GM21576 (cell line): ENCODE data around the gene IL17C.
"Not testable (repeated sequence)": the region's sequence is repeated elsewhere in the genome, so short reads cannot be mapped to it uniquely, and the experiment has no call there.

ENCODE experiments used
- ATAC-seq: cut with Tn5 transposase; IDR thresholded peaks from one replicate; pipeline ENCODE4 v1.9.1; 2021; ENCODE audit warnings: mild to moderate bottlenecking, moderate library complexity; ENCODE audit not compliant: unreplicated experiment

The IL17C gene

DNA sequence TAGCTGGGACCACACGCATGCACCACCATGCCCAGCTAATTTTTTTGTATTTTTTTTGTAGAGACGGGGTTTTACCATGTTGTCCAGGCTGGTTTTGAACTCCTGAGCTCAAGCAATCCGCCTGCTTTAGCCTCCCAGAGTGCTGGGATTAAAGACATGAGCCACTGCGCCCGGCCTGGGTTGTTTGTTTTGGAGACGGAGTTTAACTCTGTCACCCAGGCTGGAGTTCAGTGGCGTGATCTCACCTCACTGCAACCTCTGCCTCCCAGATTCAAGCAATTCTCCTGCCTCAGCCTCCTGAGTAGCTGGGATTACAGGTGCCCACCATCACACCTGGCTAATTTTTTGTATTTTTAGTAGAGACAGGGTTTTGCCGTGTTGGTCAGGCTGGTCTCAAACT, 28.9 kb upstream of the IL17C start:
- ATAC-seq = not testable (repeated sequence)

GRCh38 chr16:88610080-88610479, 28.3 kb upstream of the IL17C start:
- no peak for ATAC-seq

GRCh38 chr16:88610909-88611812, 27.2 kb upstream of the IL17C start:
- no peak for ATAC-seq

GRCh38 chr16:88613293-88613692, 25.1 kb upstream of the IL17C start:
- no peak for ATAC-seq

- ATAC-seq = no peak
Measured at GRCh38 chr16:88613911-88614817, 24.2 kb upstream of the IL17C start.

DNA sequence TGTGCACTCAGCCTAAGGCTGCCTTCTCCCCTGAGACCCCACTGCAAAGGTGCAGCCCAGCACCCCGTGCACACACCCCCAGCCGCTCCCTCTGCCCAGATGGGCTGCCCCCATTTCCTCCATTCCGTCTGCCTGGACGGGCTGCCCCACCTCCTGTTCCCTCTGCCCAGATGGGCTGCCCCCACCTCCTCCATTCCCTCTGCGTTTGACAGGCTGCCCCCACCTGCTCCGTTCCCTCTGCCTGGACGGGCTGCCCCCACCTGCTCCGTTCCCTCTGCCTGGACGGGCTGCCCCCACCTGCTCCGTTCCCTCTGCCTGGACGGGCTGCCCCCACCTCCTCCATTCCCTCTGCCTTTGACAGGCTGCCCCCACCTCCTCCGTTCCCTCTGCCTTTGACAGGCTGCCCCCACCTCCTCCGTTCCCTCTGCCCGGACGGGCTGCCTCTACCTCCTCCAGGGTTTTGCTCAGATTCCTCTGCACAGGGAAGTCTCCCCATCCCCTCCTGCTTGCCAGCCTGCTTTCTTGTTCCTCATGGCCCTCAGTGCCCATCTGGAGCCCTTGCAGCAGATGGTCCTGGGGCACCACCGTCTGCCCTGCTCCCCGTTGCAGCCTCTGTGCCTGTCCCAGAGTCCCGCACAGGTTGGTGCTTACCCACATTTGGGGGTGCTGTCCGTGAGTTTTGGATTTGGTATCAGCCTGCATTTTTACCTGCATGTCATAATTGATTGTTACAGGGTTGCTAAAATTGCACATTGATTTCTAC, 23.4 kb upstream of the IL17C start:
- ATAC-seq = no peak

- ATAC-seq = no peak
Measured at GRCh38 chr16:88616320-88616719, 22.1 kb upstream of the IL17C start.

DNA sequence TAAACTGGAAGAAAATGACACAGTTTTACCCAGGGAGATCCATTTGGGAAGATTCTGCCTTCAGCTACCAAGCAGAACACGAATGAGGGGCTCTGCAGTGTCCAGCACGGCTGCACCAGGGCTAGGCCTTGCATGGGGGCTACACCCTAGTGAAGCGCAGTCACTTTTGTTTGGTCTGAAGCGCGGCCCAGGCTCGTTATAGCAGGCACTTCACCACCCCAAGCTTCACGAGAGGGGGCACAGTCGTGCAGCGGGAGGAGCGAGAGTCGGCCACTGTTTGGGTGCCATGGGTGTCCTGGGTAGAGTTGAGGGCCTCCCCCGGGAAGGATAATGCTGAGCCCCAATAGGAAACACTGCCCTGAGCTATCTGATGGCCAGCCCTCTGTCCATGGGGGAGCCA, 21.6 kb upstream of the IL17C start:
- ATAC-seq = no peak

GRCh38 chr16:88617268-88618031, 20.9 kb upstream of the IL17C start:
- no peak for ATAC-seq

DNA sequence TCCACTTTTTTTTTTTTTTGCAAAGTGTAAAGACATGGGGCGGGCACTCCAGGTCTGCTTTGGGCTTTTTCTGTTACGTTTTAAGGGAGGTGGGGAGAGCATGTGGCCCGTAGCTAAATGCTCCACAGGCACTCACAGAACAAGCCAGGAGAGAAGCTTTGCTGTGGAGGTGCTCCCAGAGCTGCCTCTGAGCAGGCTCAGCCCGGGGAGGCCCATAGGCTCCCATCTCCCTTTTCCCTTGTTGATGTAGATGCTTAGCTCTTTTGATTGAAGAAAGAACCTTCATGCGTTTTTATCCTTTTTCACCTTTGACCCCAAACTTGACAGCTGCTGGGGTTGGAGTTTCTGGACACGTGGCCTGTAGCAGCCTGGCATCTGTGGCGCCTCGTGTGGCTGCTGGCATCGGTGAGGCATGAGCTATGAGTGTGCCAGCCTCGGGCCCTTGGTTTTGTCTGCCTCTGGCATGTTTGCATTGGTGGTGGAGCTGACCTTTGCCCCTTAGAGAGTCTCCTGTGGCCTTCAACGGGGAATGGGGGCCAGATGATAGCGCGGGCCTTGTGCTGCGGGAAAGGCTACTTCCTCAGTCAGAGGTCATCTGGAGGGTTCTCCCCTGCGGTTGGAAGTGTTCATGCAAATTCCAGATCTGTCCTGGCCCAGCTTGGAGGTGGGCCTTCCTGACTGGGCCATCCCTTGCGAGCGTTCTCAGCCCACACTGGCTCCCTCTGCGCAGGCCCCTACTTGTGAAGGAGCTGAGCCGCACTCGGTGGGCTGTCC, 20.0 kb upstream of the IL17C start:
- no peak for ATAC-seq

- no peak for ATAC-seq
Measured at GRCh38 chr16:88618956-88619667, 19.3 kb upstream of the IL17C start.

GRCh38 chr16:88619859-88620815, 18.2 kb upstream of the IL17C start:
- no peak for ATAC-seq

DNA sequence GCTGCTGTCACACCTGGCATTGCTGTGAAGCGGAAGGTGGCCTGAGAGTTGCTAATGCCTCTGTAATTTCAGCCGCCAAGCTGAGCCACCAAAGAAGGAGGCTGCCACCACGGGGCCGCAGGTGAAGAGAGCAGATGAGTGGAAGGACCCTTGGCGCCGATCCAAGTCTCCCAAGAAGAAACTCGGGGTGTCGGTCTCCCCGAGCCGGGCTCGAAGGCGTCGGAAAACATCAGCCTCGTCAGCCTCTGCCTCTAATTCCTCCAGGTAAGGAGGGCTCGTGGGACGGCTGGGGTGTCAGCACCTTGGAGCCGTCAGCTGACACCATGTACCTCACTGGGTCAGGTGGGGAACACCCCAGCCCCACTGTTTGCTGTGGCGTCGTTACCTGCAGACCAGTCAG, 16.2 kb upstream of the IL17C start:
- ATAC-seq = no peak

DNA sequence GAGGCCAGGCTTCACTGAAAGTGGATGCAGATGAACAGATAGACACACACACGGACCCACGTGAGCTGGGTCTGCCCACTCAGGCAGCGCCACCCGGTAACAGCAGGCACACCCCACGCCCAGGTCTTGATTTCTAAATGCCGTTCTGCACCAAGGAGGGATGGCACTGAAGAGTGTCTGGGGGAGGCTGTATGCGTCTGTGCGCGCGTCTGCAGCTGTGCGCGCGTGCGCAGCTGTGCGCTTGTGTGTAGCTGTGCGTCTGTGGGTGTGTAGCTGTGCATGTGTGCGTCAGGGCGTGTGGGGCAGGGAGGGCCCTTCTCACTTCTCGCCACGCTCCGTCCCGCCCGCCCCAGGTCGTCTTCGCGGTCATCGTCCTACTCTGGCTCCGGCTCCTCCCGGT, 15.5 kb upstream of the IL17C start:
- no peak for ATAC-seq

- no peak for ATAC-seq
Measured at GRCh38 chr16:88623858-88624257, 14.5 kb upstream of the IL17C start.

GRCh38 chr16:88624481-88624880, 13.9 kb upstream of the IL17C start:
- no peak for ATAC-seq

DNA sequence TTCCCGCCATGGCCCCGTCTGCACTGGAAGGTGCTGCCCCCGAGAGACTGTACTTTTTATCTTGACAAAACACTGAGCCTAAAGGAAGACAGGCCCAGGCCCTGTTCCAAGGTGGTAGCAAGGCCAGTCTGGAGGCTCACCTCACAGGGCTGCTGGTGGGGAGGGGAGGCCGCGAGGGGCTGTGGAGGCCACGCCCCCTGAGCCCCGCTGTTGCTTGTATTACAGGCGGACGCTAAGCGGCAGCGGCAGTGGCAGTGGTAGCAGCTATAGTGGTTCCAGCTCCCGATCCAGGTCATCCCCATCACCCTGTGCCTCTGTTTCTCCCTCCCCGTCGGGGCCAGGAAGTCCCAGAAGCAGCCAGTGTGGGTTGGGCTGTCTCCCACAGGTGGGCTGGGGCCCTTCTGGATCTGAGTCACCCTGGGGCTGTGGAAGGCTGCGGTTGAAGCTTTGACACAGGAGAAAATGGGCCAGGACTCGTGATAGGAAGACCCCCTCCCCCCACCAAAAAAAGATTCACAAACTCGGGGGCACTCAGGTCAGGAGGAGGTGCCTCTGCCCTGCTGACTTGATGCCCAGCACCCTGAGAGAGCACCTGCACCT, 13.3 kb upstream of the IL17C start:
- ATAC-seq = no peak
